Uterus (tissue), 2 donors: ENCODE data around the gene MSI2.

Experiments
- POLR2A ChIP-seq, 2 donors: fragments of 450-650 bp; IDR thresholded peaks; one replicate each; pipeline ENCODE4 v1.6.1; 2016; ENCODE audit warnings: antibody characterized with exemption in 2 of 2, mild to moderate bottlenecking in 1 of 2, moderate library complexity in 1 of 2
- TF ChIP-seq, protein P1 (sequence below), 4 experiments: fragments of 200-600 bp in 2 of 4; fragments of 450-650 bp in 2 of 4; sonication (generic) in 2 of 4; IDR thresholded peaks; one replicate each; pipeline ENCODE4 v1.5.1; 2016 to 2019; ENCODE audit warnings: antibody characterized with exemption in 4 of 4, mild to moderate bottlenecking in 2 of 4, moderate library complexity in 1 of 4

- TF ChIP-seq POLR2A (IDR thresholded peaks at IDR 0.05) = no peak
- TF ChIP-seq, protein P1, sequence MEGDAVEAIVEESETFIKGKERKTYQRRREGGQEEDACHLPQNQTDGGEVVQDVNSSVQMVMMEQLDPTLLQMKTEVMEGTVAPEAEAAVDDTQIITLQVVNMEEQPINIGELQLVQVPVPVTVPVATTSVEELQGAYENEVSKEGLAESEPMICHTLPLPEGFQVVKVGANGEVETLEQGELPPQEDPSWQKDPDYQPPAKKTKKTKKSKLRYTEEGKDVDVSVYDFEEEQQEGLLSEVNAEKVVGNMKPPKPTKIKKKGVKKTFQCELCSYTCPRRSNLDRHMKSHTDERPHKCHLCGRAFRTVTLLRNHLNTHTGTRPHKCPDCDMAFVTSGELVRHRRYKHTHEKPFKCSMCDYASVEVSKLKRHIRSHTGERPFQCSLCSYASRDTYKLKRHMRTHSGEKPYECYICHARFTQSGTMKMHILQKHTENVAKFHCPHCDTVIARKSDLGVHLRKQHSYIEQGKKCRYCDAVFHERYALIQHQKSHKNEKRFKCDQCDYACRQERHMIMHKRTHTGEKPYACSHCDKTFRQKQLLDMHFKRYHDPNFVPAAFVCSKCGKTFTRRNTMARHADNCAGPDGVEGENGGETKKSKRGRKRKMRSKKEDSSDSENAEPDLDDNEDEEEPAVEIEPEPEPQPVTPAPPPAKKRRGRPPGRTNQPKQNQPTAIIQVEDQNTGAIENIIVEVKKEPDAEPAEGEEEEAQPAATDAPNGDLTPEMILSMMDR (IDR thresholded peaks at IDR 0.05) = no peak
Observed at GRCh38 chr17:57404073-57404472, 147.8 kb downstream of the MSI2 start.
